ENCODE data around the gene IGLL5.

The IGLL5 gene

DNA sequence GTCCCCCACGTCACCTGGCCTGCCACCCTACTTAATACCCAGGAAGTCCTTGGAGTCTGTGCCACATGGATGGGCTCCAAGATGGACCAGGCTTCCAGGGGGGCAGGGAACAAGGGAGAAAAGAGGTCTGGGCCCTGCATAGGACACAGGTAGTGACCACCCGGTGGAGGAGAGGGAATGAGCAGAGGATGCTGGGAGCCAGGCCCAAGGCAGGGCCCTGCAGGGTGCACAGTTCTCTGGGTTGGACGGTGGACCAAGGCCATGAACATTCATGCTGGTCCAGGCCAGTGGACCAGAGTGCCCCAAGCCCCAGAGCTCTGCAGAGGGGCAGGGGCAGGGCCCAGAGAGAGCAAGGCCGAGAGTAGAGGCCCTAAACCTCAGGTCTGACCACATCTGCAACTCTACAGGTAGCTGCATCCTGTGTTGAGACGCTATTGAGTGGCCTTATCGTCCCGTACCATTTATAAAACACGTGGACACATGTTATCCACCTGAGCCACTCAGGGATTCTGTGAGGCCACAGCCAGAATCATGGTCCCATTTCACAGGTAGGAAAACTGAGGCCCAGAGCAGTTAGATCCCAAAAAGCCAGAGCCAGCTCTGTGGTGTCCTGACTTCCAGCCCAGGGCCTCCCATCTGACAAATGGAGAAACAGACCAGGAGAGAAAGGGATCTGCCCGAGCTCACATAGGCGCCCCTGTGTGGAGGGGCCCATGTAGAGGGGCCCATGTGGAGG lies 46.4 kb downstream of the IGLL5 start:
- no peak overlapping the region for H3K4me3 ChIP-seq (ENCODE audit: low read depth, low read length)
- DNase-seq: no peak
- peaks cover 17% of the 10 kb centered on the region for H3K27me3 ChIP-seq (replicated peaks)
- H3K36me3 ChIP-seq (replicated peaks): no peaks in the 10 kb centered on the region
- TF ChIP-seq, protein P1, sequence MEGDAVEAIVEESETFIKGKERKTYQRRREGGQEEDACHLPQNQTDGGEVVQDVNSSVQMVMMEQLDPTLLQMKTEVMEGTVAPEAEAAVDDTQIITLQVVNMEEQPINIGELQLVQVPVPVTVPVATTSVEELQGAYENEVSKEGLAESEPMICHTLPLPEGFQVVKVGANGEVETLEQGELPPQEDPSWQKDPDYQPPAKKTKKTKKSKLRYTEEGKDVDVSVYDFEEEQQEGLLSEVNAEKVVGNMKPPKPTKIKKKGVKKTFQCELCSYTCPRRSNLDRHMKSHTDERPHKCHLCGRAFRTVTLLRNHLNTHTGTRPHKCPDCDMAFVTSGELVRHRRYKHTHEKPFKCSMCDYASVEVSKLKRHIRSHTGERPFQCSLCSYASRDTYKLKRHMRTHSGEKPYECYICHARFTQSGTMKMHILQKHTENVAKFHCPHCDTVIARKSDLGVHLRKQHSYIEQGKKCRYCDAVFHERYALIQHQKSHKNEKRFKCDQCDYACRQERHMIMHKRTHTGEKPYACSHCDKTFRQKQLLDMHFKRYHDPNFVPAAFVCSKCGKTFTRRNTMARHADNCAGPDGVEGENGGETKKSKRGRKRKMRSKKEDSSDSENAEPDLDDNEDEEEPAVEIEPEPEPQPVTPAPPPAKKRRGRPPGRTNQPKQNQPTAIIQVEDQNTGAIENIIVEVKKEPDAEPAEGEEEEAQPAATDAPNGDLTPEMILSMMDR (IDR thresholded peaks at IDR 0.05; ENCODE audit: low read depth, low read length, missing control alignments): no peak
- no peak overlapping the region for H3K27ac ChIP-seq
- in situ Hi-C loops (cut with HindIII; ENCODE audit: low pct_ligation_motif_present, low sequenced_read_pairs): no loop called here

DNA sequence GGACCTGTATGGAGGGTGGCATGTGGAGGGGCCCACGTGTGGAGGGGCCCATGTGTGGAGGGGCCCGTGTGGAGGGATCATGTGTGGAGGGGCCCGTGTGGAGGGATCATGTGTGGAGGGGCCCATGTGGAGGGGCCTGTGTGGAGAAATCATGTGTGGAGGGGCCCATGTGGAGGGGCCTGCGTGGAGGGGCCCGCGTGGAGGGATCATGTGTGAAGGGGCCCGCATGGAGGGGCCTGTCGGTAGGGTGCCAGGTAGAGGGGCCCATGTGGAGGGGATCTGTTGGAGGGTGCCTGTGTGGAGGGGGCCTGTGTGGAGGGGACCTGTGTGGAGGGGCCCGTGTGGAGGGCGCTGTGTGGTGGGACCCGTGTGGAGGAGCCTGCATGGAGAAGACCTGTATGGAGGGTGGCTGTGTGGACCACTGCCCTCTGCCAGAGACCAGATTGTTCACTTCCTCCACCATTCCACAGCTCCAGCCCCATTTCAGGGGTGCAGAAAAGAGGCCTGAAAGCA lies 47.0 kb downstream of the IGLL5 start:
- TF ChIP-seq, protein P1 (IDR thresholded peaks at IDR 0.05; ENCODE audit: low read depth, low read length, missing control alignments): no peak
- no peak for DNase-seq
- in situ Hi-C loops (cut with HindIII; ENCODE audit: low pct_ligation_motif_present, low sequenced_read_pairs): no loop called here
- no peak overlapping the region for H3K4me3 ChIP-seq (ENCODE audit: low read depth, low read length)
- H3K36me3 ChIP-seq (replicated peaks): no peaks in the 10 kb centered on the region
- peaks cover 18% of the 10 kb centered on the region for H3K27me3 ChIP-seq (replicated peaks)
- H3K27ac ChIP-seq: no peak overlapping the region

DNA sequence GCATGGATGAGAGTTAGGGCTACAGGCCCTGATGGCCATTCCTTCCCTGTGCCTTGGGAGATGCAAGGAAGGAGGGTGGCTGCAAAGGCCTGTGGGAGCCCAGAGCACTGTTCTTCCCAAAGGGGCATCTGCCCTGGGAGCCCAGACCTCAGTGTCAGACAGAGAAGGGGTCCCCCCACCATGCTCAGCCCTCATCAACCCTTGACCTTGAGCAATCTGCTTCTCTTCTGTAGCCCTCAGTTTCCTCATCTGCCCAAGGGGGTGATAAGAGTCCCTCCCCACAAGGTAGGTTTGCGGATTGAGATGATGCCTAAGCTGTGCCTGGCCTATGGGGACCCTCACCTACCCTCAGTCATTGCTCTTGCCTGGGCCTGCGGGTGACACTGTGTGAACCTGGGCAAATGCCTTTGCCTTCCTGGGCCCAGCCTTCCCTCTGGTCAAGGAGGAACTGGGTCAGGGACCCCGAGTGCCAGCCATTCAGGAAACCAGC lies 47.5 kb downstream of the IGLL5 start:
- in situ Hi-C loops (cut with HindIII; ENCODE audit: low pct_ligation_motif_present, low sequenced_read_pairs): no loop called here
- DNase-seq: no peak
- Histone ChIP-seq H3K27me3 (replicated peaks) (peaks cover 20% of the 10 kb centered on the region), H3K36me3 (replicated peaks) (no peaks in the 10 kb centered on the region), H3K4me3 (ENCODE audit: low read depth, low read length) (no peak overlapping the region), H3K27ac (no peak overlapping the region)
- TF ChIP-seq, protein P1 (IDR thresholded peaks at IDR 0.05; ENCODE audit: low read depth, low read length, missing control alignments): no peak

GRCh38 chr22:22935546-22936157 lies 48.0 kb downstream of the IGLL5 start:
- in situ Hi-C loops (cut with HindIII; ENCODE audit: low pct_ligation_motif_present, low sequenced_read_pairs): no loop called here

GRCh38 chr22:22936180-22936914 lies 48.7 kb downstream of the IGLL5 start:
- TF ChIP-seq, protein P1 (IDR thresholded peaks at IDR 0.05; ENCODE audit: low read depth, low read length, missing control alignments): no peak
- in situ Hi-C loops (cut with HindIII; ENCODE audit: low pct_ligation_motif_present, low sequenced_read_pairs): no loop called here
- Histone ChIP-seq H3K36me3 (replicated peaks) (no peaks in the 10 kb centered on the region), H3K27ac (peak overlapping the region; percentile 12), H3K27me3 (replicated peaks) (peaks cover 30% of the 10 kb centered on the region), H3K4me3 (ENCODE audit: low read depth, low read length) (no peak overlapping the region)
- no peak for DNase-seq

More at GRCh38 chr22:22935546-22936157, 48.0 kb downstream of the IGLL5 start:
- TF ChIP-seq, protein P1 (IDR thresholded peaks at IDR 0.05; ENCODE audit: low read depth, low read length, missing control alignments): no peak
- no peak for DNase-seq
- Histone ChIP-seq H3K27me3 (replicated peaks) (peaks cover 26% of the 10 kb centered on the region), H3K4me3 (ENCODE audit: low read depth, low read length) (no peak overlapping the region), H3K36me3 (replicated peaks) (no peaks in the 10 kb centered on the region), H3K27ac (peak overlapping the region; percentile 12)

Measured in brain microvascular endothelial cell (primary cell).